ENCODE results near the gene PTPRR.

DNA sequence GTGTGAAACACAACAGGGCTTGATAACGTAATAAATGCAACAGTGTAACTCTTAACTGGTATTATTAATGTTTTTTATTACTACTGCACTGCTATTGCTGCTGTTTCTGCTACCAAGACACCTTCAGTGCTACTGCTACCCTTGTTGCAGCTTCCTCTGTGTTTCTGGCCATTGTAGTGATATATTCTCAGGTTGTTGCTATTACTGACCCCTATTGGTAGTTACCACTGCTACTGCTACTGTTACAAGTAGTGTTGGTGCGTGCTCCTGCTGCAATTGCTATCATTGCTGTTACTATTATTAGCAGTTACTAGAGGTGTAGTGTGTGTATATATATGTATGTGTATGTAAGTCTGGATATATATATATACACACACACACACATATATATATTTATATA, 196.1 kb downstream of the PTPRR start:
- TF ChIP-seq, protein P1, sequence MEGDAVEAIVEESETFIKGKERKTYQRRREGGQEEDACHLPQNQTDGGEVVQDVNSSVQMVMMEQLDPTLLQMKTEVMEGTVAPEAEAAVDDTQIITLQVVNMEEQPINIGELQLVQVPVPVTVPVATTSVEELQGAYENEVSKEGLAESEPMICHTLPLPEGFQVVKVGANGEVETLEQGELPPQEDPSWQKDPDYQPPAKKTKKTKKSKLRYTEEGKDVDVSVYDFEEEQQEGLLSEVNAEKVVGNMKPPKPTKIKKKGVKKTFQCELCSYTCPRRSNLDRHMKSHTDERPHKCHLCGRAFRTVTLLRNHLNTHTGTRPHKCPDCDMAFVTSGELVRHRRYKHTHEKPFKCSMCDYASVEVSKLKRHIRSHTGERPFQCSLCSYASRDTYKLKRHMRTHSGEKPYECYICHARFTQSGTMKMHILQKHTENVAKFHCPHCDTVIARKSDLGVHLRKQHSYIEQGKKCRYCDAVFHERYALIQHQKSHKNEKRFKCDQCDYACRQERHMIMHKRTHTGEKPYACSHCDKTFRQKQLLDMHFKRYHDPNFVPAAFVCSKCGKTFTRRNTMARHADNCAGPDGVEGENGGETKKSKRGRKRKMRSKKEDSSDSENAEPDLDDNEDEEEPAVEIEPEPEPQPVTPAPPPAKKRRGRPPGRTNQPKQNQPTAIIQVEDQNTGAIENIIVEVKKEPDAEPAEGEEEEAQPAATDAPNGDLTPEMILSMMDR (IDR thresholded peaks at IDR 0.05) = no peak
- no peak for TF ChIP-seq POLR2A (IDR thresholded peaks at IDR 0.05)
- no peak for TF ChIP-seq EP300 (IDR thresholded peaks at IDR 0.05)

Data from ovary (tissue), 3 donors.